Germinal center (tissue), 1 donor: ENCODE measurements around the gene TRAF7.
A peak's percentile ranks its signal among the peaks of the same experiment; 100 is the strongest.

Experiments used
- DNase-seq: peaks from one replicate; pipeline ENCODE4 v3.0.0; 2012; ENCODE audit warnings: mixed read lengths, low spot score

Gene TRAF7

GRCh38 chr16:2183671-2184070, 28.1 kb downstream of the TRAF7 start:
- no peak for DNase-seq

GRCh38 chr16:2184346-2184745, 28.8 kb downstream of the TRAF7 start:
- no peak for DNase-seq

GRCh38 chr16:2184962-2185361, 29.4 kb downstream of the TRAF7 start:
- DNase-seq: no peak

- DNase-seq: no peak
Observed at GRCh38 chr16:2186064-2186463, 30.5 kb downstream of the TRAF7 start.

GRCh38 chr16:2186505-2186904, 30.9 kb downstream of the TRAF7 start:
- DNase-seq: no peak

GRCh38 chr16:2187212-2187611, 31.6 kb downstream of the TRAF7 start:
- no peak for DNase-seq

GRCh38 chr16:2188395-2188794, 32.8 kb downstream of the TRAF7 start:
- DNase-seq: no peak

- DNase-seq: no peak
Observed at GRCh38 chr16:2189252-2189893, 33.8 kb downstream of the TRAF7 start.

- no peak for DNase-seq
Observed at GRCh38 chr16:2190002-2190658, 34.5 kb downstream of the TRAF7 start.

GRCh38 chr16:2190659-2191445, 35.3 kb downstream of the TRAF7 start:
- no peak for DNase-seq

GRCh38 chr16:2191446-2191706, 35.8 kb downstream of the TRAF7 start:
- DNase-seq: no peak

- DNase-seq: no peak
Observed at GRCh38 chr16:2194166-2194834, 38.7 kb downstream of the TRAF7 start.

- DNase-seq: peak; percentile 50
Observed at GRCh38 chr16:2194852-2195321, 39.3 kb downstream of the TRAF7 start.

GRCh38 chr16:2195322-2196161, 40.0 kb downstream of the TRAF7 start:
- DNase-seq: no peak

GRCh38 chr16:2196162-2196980, 40.8 kb downstream of the TRAF7 start, which contains the start of gene CASKIN1:
TSS of gene CASKIN1 (minus strand) at chr16:2196605. CDS start at chr16:2196432, 173 bp downstream.
- DNase-seq: peak; percentile 44

- no peak for DNase-seq
Observed at GRCh38 chr16:2196981-2197511, 41.5 kb downstream of the TRAF7 start.

- DNase-seq: no peak
Observed at GRCh38 chr16:2197765-2198164, 42.2 kb downstream of the TRAF7 start.

- no peak for DNase-seq
Observed at GRCh38 chr16:2198283-2198682, 42.7 kb downstream of the TRAF7 start.

- DNase-seq: no peak
Observed at GRCh38 chr16:2199095-2199494, 43.5 kb downstream of the TRAF7 start.

GRCh38 chr16:2199621-2200139, 44.1 kb downstream of the TRAF7 start:
- DNase-seq: no peak
